GF-D8 (cell line): ENCODE measurements around the gene RALGPS1.

ENCODE experiments used
- DNase-seq: peaks from one replicate; lab custom pipeline; 2025; lab: John Stamatoyannopoulos, UW

The RALGPS1 gene

GRCh38 chr9:127256324-127256723, 341.7 kb downstream of the RALGPS1 start:
- no peak for DNase-seq

GRCh38 chr9:127258606-127259471, 344.3 kb downstream of the RALGPS1 start:
- no peak for DNase-seq

GRCh38 chr9:127262602-127263001, 348.0 kb downstream of the RALGPS1 start:
- no peak for DNase-seq

- no peak for DNase-seq
These were observed 348.7 kb downstream of the RALGPS1 start for GRCh38 chr9:127263237-127263636.

GRCh38 chr9:127263664-127264063, 349.1 kb downstream of the RALGPS1 start:
- no peak for DNase-seq

GRCh38 chr9:127264462-127265219, 350.1 kb downstream of the RALGPS1 start, which contains the start of gene GARNL3:
Gene GARNL3, plus strand, starts transcription at chr9:127264774. Its CDS starts 104 bp downstream, at chr9:127264878.
- DNase-seq: no peak

GRCh38 chr9:127267793-127268525, 353.4 kb downstream of the RALGPS1 start:
- no peak for DNase-seq

- DNase-seq: no peak
These were observed 354.9 kb downstream of the RALGPS1 start for GRCh38 chr9:127269449-127269848.
